IPS-18c (cell line): Measurements from ENCODE around the gene STAMBP.

Source experiments
- H3K4me3 ChIP-seq: 2 replicates; pipeline ENCODE4 v1.7.0; 2013; ENCODE audit warnings: low read depth, mild to moderate bottlenecking, low read length, moderate library complexity; ENCODE audit not compliant: insufficient read depth
- H3K9me3 ChIP-seq: one replicate; pipeline ENCODE4 v1.6.1; 2013; ENCODE audit warnings: mild to moderate bottlenecking, low read length, moderate library complexity; ENCODE audit not compliant: control insufficient read depth, insufficient read depth

STAMBP gene

DNA sequence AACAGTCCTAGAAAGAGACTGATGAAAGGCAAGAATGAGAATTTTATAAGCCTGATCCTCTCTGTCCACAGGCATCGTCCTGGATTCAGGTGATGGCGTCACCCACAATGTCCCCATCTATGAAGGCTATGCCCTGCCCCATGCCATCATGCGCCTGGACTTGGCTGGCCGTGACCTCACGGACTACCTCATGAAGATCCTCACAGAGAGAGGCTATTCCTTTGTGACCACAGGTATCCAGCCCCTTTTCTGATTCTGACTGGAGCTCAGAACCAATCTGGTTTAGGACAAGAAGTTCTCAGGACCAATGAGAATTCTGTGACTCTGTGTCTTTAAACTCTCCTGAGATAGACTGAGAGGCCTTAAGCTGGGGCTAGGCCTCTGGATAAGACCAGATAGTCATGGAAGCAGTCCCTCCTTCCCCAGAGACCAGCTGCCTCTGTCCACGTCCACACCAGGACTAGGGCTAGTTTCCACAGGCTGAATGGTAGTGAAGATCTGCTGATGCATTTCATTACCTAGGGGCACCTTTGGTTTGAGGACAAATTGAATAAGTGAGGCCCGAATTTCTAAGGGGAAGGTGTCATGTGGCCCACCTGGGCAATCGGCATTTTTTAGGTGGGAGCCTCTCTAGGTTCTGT, 84.8 kb downstream of the STAMBP start:
- Histone ChIP-seq H3K9me3 (no peaks in the 10 kb centered on the region), H3K4me3 (no peak overlapping the region)

DNA sequence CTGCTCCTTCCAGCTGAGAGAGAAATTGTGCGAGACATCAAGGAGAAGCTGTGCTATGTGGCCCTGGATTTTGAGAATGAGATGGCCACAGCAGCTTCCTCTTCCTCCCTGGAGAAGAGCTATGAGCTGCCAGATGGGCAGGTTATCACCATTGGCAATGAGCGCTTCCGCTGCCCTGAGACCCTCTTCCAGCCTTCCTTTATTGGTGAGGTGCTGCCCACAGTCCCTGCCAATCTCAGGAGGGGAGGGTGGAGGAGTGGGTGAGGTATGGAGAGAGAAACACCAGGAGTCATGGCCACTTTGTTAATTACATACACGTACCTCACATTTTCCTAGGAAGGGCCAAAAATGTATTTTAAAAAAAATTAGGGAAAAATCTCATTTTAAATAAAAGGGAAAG, 85.9 kb downstream of the STAMBP start:
- Histone ChIP-seq H3K4me3 (no peak overlapping the region), H3K9me3 (no peaks in the 10 kb centered on the region)

GRCh38 chr2:73915437-73915993, 86.8 kb downstream of the STAMBP start:
- H3K4me3 ChIP-seq: no peak overlapping the region
- no peaks in the 10 kb centered on the region for H3K9me3 ChIP-seq

GRCh38 chr2:73916666-73917065, 87.9 kb downstream of the STAMBP start:
- Histone ChIP-seq H3K4me3 (no peak overlapping the region), H3K9me3 (no peaks in the 10 kb centered on the region)

GRCh38 chr2:73917296-73917695, 88.5 kb downstream of the STAMBP start:
- H3K4me3 ChIP-seq: no peak overlapping the region
- H3K9me3 ChIP-seq: no peaks in the 10 kb centered on the region

DNA sequence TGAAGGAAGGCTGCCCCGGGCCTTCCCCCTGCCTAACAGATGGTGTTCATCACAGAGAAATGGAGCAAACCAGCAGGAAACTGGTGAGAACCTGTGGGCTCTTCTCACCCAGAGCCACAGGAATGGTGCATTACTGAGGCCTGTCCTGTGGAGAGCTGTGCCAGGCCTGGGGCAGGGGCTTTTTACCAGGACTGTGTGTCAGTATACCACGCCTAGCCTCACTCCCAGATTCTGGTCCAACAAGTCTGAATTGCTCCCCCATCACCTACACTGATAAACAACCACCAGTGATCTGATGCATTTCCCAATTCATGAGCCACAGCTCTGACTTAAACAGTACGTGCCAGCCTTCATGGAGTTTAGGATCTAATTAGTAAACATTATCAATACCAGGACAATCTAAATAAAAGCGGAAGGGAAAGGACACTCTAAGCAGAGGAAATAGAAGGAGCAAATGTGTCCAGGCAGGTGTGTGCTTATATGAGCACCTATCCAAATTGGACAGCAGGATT, 89.0 kb downstream of the STAMBP start:
- Histone ChIP-seq H3K9me3 (no peaks in the 10 kb centered on the region), H3K4me3 (no peak overlapping the region)

- H3K9me3 ChIP-seq: no peaks in the 10 kb centered on the region
- no peak overlapping the region for H3K4me3 ChIP-seq
These were observed 90.1 kb downstream of the STAMBP start for GRCh38 chr2:73918856-73919255.

DNA sequence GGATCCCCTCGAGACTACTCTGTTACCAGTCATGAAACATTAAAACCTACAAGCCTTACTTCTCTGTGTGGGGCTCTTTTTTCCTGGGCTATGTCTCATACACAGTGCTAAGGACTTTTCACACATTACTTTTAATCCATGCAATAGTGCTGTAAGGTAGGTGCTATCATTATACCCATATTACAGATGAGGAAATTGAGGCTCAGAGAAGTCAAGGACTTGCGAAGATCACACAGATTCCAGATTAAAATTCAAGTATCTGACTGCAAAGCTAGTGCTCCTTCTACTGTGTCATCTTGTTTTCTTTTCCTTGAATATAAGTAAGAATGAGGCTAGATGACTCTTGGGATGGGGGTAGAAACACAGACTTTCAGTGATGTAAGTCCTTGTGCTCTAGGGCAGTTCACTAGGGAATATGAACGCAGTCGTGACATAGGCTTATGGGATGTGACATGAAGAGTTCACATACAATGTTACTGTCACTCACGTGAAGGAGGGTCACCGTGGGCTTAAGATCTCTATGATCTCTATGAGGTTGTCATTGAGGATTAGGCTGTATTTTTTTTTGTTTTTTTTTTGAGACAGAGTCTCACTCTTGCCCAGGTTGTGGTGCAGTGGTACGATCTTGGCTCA, 91.0 kb downstream of the STAMBP start:
- H3K4me3 ChIP-seq: no peak overlapping the region
- no peaks in the 10 kb centered on the region for H3K9me3 ChIP-seq

DNA sequence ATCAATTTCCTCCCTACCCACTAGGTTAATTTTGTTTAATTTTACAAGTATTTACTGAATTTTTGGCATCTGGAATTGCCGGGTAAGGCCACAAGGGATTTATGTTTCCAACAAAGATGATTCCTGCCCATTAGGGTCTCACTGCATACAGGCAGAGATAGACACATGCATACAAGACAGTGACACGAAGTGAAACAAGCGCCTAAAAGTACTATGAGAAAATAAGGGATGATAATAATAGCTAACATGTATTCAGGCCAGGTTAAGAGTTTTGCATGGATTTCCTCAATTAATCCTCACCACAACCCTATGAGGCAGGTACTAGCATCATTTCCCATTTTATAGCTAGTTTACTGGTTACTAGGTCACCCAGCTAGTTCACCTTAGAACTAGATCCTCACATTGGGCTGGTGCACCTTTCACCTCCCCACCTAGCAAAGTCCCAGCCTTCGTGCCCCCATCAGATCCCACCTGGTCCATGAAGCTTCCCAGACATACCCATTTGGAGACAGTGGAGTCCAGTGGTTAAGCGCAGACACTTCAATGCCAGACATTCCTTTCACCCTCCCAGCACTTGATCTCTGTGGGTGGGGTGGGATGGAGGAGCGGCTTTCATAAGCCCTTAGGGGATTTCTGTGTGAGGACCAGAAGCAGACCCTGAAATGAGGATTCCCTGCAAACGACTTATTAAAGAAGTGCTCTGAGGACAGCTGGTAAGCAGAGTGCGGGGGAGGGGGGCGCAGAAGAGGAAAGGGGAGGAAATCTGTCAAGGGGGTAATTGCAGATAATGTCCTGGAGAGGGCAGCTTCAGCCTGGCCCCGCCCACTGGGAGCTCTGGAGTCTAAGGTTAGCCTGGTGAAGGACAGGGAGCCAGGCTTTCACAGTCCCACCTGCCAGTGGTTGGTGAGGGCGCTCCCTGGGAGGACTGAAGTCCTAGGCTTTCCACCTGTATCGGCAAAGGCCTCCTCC, 92.1 kb downstream of the STAMBP start:
- H3K4me3 ChIP-seq: no peak overlapping the region
- no peaks in the 10 kb centered on the region for H3K9me3 ChIP-seq

DNA sequence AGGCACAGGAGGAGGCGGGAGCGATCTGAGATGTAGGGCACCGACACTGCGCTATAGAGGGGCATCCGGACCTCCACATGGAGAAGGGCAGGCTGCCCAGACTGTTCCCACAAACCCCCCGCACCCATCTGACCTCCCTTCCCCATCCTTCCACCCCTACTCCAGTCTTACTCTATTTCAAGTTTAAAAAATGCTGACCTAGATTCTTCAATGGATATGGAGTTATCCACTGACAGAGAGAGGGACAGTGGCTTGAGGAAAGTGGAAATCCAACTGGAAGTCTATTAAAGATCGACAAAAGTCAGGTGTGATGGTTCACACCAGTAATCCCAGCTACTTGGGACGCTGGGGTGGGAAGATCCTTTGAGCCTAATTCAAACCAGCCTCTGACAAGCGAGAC, 92.8 kb downstream of the STAMBP start:
- Histone ChIP-seq H3K4me3 (no peak overlapping the region), H3K9me3 (no peaks in the 10 kb centered on the region)

- no peak overlapping the region for H3K4me3 ChIP-seq
- H3K9me3 ChIP-seq: no peaks in the 10 kb centered on the region
These were observed 93.9 kb downstream of the STAMBP start for GRCh38 chr2:73922681-73923080.
